ENCODE data around the gene SLC25A21.

SLC25A21 gene

GRCh38 chr14:36859119-36859518 is 313.3 kb downstream of the SLC25A21 start:
- no peak for TF ChIP-seq FOXP2 (optimal IDR thresholded peaks at IDR 0.05; ENCODE audit: borderline replicate concordance, extremely low read depth, extremely low read length, insufficient read depth)
- TF ChIP-seq SIN3A (IDR thresholded peaks at IDR 0.05; ENCODE audit: borderline replicate concordance, insufficient read depth, low read length) = no peak
- no peak for TF ChIP-seq TAF1 (IDR thresholded peaks at IDR 0.05; ENCODE audit: borderline replicate concordance, insufficient read depth, low read length)
- TF ChIP-seq POLR2AphosphoS5 (IDR thresholded peaks at IDR 0.05; ENCODE audit: low read depth, low read length) = no peak
- no peak for TF ChIP-seq REST (IDR thresholded peaks at IDR 0.05; ENCODE audit: insufficient read depth in 1 of 2, low read depth in 2 of 2, low read length in 2 of 2)

GRCh38 chr14:36857842-36858445 is 314.5 kb downstream of the SLC25A21 start:
- TF ChIP-seq TAF1 (IDR thresholded peaks at IDR 0.05; ENCODE audit: borderline replicate concordance, insufficient read depth, low read length) (no peak), FOXP2 (optimal IDR thresholded peaks at IDR 0.05; ENCODE audit: borderline replicate concordance, extremely low read depth, extremely low read length, insufficient read depth) (no peak), REST (IDR thresholded peaks at IDR 0.05; ENCODE audit: insufficient read depth in 1 of 2, low read depth in 2 of 2, low read length in 2 of 2) (no peak), SIN3A (IDR thresholded peaks at IDR 0.05; ENCODE audit: borderline replicate concordance, insufficient read depth, low read length) (no peak), POLR2AphosphoS5 (IDR thresholded peaks at IDR 0.05; ENCODE audit: low read depth, low read length) (no peak)

GRCh38 chr14:36857136-36857535 is 315.3 kb downstream of the SLC25A21 start:
- no peak for TF ChIP-seq POLR2AphosphoS5 (IDR thresholded peaks at IDR 0.05; ENCODE audit: low read depth, low read length)
- TF ChIP-seq SIN3A (IDR thresholded peaks at IDR 0.05; ENCODE audit: borderline replicate concordance, insufficient read depth, low read length) = no peak
- no peak for TF ChIP-seq REST (IDR thresholded peaks at IDR 0.05; ENCODE audit: insufficient read depth in 1 of 2, low read depth in 2 of 2, low read length in 2 of 2)
- no peak for TF ChIP-seq FOXP2 (optimal IDR thresholded peaks at IDR 0.05; ENCODE audit: borderline replicate concordance, extremely low read depth, extremely low read length, insufficient read depth)
- no peak for TF ChIP-seq TAF1 (IDR thresholded peaks at IDR 0.05; ENCODE audit: borderline replicate concordance, insufficient read depth, low read length)

- no peak for TF ChIP-seq FOXP2 (optimal IDR thresholded peaks at IDR 0.05; ENCODE audit: borderline replicate concordance, extremely low read depth, extremely low read length, insufficient read depth)
- TF ChIP-seq SIN3A (IDR thresholded peaks at IDR 0.05; ENCODE audit: borderline replicate concordance, insufficient read depth, low read length) = no peak
- TF ChIP-seq REST (IDR thresholded peaks at IDR 0.05; ENCODE audit: insufficient read depth in 1 of 2, low read depth in 2 of 2, low read length in 2 of 2) = no peak
Measured at GRCh38 chr14:36856095-36856878, 316.1 kb downstream of the SLC25A21 start.
